Inflammatory macrophage (primary cell): ENCODE results near the gene HRH1.

Experiments
- DNase-seq, 2 donors: peaks; one replicate each; pipeline ENCODE4 v3.0.0-alpha.2; 2020 to 2022

HRH1 gene

DNA sequence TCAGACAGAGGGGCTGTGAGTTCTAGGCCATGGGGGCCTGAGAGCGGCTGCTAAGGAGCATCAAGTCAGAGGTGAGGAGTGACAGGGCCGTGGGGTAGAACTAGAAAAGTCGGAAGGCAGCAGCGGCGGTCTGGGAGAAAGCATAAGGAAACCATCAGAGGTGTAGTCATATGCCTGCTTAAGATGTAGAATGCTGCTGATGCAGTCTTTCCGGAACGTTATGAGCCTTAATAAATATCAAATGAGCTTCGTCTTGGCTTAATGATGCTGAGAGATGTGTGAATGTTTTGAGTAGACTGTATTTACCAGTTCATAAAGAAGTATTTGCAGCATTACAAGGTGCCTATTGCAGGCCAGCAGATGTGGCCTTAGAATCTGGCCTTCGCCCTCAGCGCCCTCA, 133.1 kb downstream of the HRH1 start:
- no peak for DNase-seq

DNA sequence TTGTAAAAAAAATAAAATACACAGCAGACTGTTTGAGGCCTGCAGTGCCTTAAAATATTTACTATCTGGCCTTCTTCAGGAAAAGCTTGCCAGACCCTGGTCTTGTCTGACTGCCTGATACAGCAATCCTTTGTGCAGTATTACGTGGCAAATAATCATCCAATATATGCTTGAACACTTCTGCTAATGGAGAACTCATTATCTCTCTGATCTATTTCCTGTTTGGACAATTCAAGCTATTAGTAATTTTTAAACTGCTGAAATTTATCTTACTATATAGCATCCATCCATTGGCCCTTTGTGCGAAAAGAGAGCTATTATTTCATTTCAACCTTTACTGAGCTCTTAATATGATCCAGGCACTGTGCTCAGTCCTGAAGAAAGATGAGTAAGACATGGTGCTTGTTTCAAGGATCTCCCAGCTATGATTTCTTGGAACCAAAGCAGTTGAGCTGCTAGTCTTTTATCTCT, 133.8 kb downstream of the HRH1 start:
- peak; percentile 20 to 30 for DNase-seq

DNA sequence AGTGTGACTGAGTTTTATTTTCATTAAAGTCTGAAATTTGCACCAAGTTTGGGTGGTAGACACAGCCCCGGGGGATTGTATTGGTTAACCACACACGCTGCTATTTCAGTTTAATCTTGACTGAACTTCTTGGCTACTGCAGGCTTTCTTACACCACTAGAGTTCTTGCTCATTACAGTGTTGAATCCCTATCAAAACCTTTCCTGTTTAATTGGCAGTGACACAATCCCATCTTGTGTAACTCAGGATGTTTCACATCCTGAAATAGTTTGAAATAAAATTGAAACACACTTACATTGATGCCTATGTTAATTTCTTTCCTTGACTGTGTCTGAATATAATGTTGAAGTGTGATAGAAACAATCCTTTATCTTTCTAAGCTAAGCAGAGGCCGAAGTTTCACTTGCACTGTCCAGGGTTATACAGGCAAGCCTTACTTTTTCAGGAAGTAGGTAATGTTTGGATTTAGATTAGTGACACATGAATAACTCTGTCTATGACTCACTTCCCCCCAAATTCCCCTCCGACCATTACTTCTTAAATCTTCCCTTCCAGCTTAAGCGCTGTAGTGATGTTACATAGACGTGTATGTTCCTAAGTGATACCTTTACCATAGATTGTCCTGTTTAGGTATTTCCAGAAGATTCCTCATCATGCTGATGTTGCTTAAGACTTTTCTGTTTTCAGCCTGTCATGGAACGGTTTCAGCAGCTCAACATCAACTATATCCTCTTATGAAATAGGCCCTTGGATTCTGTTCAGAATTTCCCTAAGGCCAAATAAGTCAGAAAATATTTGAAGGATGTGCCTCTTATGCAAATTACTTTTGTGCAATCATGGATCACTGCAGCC, 134.7 kb downstream of the HRH1 start:
- DNase-seq, result peak; percentile 84 to 87

DNA sequence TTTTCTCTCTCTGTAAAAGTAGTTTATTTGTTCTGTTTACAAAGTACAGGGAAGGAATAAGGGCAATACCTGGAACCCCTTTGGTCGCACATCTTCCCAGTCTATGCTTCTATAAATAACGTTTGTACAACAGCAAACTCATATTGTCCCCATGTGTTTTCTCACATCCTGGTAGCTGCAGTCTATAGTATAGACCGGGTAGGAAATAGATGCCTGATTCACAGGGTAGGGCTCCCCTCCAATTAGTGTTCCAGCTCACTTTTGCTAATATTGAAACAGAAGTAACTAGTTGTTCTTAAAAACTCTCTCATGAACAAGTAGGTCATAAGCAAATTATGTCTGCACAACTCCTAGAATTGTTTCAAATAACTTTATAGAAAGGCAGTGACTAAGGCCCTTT, 135.6 kb downstream of the HRH1 start:
- no peak for DNase-seq

DNA sequence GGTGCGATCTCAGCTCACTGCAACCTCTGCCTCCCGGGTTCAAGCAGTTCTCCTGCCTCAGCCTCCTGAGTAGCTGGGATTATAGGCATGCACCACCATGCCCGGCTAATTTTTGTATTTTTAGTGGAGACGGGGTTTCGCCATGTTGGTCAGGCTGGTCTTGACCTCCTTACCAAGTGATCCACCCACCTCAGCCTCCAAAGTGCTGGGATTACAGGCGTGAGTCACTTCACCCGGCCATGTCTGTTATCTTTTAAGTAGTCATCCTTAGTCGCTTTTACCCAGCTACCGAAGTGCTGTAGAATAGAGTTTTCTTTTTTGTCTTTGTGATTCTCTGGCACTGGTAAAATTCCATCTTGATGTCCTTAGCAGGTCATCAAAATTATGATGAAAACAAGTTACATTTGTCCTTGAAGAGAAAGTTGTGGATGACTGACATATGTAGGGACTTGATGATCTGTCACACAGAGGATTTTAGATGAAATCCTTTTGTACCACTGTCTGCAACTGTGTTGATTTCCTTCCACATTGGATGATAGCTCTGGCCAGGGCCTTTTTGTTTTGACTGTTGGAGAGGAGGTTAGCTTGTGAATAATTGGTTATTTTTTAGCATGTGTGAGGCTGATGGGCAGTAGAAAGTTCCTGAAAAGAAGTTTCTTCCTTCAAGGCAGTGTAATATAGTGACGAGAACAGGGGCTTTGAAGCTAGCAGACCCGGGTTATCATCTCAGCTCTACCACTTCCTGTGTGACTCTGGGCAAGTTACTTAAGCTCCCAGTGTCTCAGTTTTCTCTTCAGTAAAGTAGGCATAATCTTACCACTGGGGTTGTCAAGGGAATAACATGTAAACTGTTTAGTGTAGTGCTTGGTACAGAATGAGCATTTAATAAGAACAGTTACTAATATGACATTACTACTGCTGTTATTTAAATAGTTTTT, 136.7 kb downstream of the HRH1 start:
- DNase-seq, result peak; percentile 53 to 64

DNA sequence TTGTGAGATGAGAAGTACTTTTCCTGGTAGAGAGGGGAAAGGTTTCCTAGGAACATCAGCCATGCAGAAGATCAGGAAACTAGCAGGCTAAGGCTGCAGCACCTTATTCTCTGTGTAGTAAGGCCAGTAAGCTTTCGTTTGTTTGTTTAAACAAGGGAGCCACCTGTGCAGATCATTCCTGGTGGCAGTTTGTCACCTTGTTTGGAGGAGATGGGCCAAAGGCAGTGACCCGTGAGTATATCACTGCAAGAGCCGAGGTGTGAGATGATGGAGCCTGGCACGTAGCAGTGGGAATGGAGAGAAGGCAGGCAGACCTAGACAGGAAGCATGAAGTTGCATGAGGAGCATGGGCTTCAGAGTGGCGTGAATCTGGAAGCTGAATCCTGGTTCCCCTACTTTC, 137.5 kb downstream of the HRH1 start:
- no peak for DNase-seq

DNA sequence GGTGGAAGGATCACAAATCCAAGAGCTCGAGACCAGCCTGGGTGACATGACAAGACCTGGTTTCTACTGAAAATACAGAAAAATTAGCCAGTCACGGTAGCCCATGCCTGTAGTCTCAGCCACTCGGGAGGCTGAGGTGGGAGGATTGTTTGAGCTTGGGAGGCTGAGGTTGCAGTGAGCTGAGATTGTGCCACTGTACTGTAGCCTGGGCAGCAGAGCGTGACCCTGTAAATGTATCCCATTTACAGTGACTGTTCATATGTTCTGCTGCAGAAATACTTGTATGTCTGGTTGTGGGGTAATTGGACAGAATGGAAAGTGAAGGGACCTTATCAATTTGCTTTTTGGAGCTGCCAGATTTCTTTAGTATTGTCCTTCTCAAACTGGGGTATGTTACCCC, 142.8 kb downstream of the HRH1 start:
- no peak for DNase-seq

DNA sequence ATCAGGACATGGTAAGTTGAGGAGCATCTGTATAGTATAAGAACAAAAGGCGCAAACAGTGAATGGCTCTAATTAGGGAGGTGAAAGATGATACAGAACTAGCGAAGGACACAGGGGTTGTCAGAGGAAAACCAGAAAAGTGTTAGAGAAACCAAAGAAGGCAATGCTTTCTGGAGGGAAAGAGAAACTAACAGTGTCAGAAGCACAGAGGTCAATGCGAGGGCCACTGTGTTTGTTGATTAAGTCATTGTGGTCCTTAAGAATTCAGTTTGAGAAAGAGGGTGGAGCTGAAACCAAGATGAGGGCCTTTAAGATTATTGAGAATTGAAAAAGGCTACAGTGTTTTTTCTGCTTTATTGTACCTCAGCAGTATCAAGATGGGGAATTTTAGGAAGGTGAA, 146.7 kb downstream of the HRH1 start:
- no peak for DNase-seq

DNA sequence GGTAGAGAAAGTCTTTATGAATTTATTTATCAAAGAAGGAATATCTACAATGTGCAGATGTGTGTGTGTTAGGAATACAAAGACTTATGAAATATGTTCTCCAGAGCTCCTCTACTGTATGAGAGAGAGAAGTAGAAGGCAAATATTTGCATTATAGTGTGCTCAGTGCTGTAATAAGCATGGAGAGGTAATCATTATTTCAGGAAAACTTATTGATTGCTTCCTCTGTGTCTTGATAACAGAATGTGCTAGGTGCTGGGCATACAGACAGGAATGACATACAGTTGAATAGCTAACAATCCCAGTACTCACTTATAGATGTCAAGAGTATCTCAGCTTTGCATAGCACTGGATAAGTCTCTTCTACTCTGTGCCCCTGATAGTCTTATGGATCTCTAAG, 148.2 kb downstream of the HRH1 start:
- DNase-seq, result no peak

DNA sequence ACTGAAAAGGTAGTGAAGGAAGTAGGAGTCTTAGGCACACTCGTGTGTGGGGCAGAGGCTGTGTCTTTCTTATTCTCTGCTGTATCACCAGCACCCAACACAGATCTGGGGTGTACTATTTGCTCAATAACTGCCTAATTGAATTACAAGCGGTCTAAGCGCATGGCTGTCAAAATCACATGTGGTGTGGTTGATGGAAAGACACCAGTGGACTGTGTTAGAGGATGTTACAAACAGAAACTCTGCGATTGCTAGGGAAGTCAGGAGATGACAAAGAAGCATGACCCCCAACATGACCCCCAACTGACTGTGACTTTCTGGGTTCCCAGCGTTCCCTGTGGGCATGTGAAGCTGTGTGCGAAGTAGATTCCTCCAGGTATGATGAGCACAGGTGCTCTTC, 149.9 kb downstream of the HRH1 start:
- DNase-seq, result peak; percentile 86 to 89

DNA sequence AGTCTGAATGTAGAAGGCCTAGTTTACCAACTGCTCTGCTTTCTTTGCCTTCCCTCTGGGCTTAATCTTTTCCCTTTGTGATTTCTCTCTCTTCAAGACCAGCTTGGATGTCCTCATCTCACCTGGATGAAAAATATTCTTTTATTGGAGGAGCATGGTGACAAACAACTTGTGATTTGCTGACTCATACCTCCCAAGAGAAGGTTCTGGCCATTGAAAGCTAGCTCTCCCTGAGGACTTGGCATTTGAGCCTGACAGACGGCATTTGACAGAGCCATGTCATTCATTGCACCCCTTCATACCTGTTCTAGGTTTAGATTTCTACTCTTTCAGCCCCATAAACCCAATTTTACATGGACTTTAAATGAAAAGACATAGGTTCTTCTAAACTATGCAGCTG, 151.2 kb downstream of the HRH1 start:
- DNase-seq, result no peak

DNA sequence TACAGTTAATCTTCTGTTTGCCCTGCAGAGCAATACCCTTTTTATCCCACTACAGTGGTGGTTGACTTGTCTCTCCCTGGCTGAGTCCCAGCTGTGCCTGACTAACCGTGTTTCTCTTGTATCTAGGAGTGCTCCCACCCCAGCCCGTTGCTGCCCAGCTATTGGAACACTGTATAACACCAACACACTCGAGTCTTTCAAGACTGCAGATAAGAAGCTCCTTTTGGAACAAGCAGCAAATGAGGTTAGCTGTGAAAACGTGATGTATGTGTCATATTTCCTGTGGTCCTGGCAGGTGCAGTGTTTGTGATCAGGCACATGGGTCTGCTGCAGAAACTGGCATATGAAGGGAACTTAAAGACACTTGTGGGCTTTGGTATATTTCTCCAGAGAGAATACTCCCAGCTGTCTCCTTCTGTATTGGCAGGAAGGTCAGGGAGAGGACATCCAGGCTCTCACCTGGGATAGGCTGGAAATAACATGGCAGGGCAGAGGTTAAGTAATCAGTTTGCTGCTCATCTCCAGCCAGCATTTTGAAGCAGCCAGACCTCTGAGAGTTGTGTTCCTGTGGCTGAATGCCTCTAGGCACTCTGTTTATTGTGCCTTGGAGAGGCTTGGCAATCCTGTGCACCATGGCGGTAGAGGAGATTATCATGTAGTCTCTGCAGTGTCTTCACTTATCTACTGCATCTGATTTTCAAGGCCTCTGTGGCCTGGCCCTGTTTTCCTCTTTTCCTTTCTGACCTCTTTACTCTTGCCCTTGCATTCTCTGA, 152.7 kb downstream of the HRH1 start:
- DNase-seq, result no peak

DNA sequence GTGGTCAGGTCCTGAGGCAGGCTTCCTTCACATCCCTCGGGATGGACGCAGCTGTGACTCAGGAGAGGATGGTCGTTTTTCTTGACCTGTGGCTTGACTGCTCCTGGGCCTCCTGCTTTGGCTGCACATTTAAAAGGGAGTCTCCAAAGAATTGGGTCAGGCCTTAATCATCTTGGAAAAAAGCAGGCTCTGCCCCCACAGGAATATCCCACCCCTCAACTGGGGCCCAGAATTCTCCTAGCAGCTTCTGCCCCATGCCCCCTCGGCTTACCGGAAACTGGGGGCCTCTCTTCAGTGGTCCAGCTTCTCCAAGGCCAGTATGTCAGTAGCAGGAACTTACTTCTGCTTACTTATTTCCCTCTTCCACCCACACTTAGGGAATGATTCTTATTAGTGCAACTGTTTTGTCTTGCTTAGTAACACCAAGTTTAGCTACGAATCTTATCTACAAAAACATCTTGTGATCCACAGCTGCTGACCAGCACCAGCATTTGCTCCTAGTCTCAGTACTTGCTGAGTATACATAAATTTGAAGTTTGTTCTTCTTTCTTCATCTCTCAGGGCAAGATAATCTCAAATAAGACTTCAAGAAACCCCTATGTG, 153.6 kb downstream of the HRH1 start:
- DNase-seq, result peak; percentile 93 to 95

DNA sequence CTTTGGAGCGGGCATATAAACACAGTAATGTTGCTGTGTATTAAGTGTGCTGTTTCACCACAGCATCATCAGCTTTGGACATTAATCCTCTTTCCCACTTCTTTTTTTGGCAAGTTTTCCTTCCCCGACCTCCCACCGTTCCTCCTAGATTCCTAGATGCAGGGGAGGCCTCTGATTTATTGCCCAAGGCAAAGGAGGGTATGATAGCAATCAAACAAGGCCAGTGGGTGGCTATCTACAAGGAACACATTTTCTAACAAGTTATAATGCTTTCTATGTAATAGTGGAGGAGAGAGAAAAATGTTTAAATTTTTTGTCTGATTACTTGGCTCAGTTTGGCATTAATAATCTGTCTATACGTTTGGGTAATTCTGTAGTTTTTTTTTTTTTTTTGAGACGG, 156.0 kb downstream of the HRH1 start:
- DNase-seq, result no peak

DNA sequence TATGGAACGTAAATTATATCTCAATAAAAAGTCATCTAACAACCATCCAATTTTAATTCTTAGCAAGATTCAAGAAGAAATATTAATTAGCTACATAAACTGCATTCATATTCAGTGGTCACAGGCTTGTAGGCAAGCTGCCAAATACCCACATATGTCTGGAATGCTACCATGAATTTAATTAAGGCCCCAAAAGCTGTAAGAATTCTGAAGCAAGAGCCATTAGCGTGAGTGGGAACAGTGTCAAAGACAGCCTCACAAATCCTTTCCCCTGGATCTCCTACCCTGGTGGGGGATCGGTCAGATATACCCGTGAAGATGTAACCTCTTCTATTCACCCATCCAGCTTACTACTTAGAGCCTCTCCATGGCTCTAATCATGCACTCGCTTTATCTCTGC, 157.9 kb downstream of the HRH1 start:
- no peak for DNase-seq
